ENCODE data around the gene ZNF778. TPM values are rescaled to one million over a fixed set of nuclear protein-coding genes. Genes with fewer than 3 reads are reported as not detected.

ZNF778 gene
- total and polyA plus RNA-seq, 2 of the 13 experiments (the other 11 are each of a cell fraction or from before 2014, with no cell fraction given), result 3.8 to 7.2 TPM

DNA sequence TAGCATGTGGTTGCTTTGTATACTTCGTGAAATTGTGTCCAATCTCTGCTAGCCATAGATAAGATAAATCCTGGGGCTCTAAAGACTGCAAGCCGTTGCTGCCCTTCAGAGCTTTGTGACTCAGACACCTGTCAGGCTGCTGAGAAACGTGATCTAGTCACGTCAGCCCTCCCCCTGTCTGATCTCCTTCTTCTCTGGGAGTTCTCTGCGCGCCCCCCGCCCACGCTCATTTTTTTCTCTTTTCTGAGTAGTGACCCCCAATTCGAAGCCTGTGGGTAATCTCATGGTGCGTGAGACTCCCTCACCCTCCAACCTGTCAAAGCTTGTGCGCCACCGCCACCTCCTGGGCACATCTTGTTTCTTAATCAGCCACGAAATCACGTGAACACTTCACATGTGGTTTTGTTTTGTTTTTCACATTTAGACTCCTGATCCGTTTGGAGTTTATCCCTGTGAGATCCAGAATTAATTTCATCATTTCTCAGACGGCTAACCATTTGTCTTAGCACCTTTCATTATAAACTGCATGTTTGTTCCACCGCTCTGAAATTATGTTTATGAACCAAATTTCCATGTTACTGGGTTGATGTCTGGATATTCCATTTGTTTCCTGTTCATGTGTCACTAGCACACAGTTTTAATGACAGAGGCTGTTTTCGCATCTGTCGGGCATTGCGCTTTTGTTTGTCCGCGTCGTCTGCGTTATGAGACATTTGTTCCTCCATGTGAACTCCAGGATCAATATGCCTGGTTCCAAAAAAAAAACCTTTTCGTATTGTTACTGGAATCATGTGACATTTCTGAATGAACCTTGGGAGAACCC, 977 bp upstream of the ZNF778 start (continued):
- TF ChIP-seq HIC2 (CRISPR knock-in tag; IDR thresholded peaks at IDR 0.05; ENCODE audit: low read depth), result no peak; the same call in 1 of the 2 replicates
- TF ChIP-seq ZNF512B (CRISPR knock-in tag; IDR thresholded peaks at IDR 0.05; ENCODE audit: borderline replicate concordance), result no peak; the same call in 1 of the 2 replicates
- TF ChIP-seq, protein P1, sequence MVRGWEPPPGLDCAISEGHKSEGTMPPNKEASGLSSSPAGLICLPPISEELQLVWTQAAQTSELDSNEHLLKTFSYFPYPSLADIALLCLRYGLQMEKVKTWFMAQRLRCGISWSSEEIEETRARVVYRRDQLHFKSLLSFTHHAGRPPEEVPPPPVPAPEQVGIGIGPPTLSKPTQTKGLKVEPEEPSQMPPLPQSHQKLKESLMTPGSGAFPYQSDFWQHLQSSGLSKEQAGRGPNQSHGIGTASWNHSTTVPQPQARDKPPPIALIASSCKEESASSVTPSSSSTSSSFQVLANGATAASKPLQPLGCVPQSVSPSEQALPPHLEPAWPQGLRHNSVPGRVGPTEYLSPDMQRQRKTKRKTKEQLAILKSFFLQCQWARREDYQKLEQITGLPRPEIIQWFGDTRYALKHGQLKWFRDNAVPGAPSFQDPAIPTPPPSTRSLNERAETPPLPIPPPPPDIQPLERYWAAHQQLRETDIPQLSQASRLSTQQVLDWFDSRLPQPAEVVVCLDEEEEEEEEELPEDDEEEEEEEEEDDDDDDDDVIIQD (CRISPR knock-in tag; IDR thresholded peaks at IDR 0.05; ENCODE audit: low read depth), result 0 out of 2 replicates have a peak, but pooled peaks have one; percentile 49
- no peak for TF ChIP-seq ZNF570 (CRISPR knock-in tag; IDR thresholded peaks at IDR 0.05; ENCODE audit: borderline replicate concordance)
- TF ChIP-seq ZNF724P (CRISPR knock-in tag; IDR thresholded peaks at IDR 0.05; ENCODE audit: borderline replicate concordance), result no peak
- no peak for TF ChIP-seq ZNF678 (CRISPR knock-in tag; IDR thresholded peaks at IDR 0.05)
- no peak for TF ChIP-seq ZNF567 (CRISPR knock-in tag; IDR thresholded peaks at IDR 0.05; ENCODE audit: borderline replicate concordance)
- no peak for TF ChIP-seq ZNF296 (CRISPR knock-in tag; conservative IDR thresholded peaks at IDR 0.05)
- no peak for TF ChIP-seq PAX8 (CRISPR knock-in tag; IDR thresholded peaks at IDR 0.05; ENCODE audit: borderline replicate concordance)
- no peak for TF ChIP-seq JDP2 (CRISPR knock-in tag; IDR thresholded peaks at IDR 0.05; ENCODE audit: borderline replicate concordance)
- no peak for TF ChIP-seq DMAP1 (CRISPR knock-in tag; IDR thresholded peaks at IDR 0.05)
- TF ChIP-seq SP4 (CRISPR knock-in tag; IDR thresholded peaks at IDR 0.05), result no peak; the same call in 1 of the 2 replicates
- no peak for TF ChIP-seq CENPX (CRISPR knock-in tag; IDR thresholded peaks at IDR 0.05)
- no peak for TF ChIP-seq AKAP8 (CRISPR knock-in tag; IDR thresholded peaks at IDR 0.05)
- TF ChIP-seq KDM4B (CRISPR knock-in tag; IDR thresholded peaks at IDR 0.05), result no peak
- 0 out of 2 replicates have a peak, but pooled peaks have one; percentile 14 for TF ChIP-seq ZNF615 (CRISPR knock-in tag; IDR thresholded peaks at IDR 0.05; ENCODE audit: borderline replicate concordance)
- no peak for TF ChIP-seq ZNF446 (CRISPR knock-in tag; IDR thresholded peaks at IDR 0.05)
- no peak for TF ChIP-seq ZNF260 (CRISPR knock-in tag; IDR thresholded peaks at IDR 0.05; ENCODE audit: borderline replicate concordance, low read depth)
- no peak for TF ChIP-seq RXRA (CRISPR knock-in tag; IDR thresholded peaks at IDR 0.05)
- TF ChIP-seq ZNF652 (CRISPR knock-in tag; IDR thresholded peaks at IDR 0.05; ENCODE audit: borderline replicate concordance, low read depth), result no peak
- TF ChIP-seq THAP7 (CRISPR knock-in tag; IDR thresholded peaks at IDR 0.05), result no peak
- TF ChIP-seq ARNTL (CRISPR knock-in tag; IDR thresholded peaks at IDR 0.05), result peak; percentile 50; the same call in 1 of the 2 replicates
- TF ChIP-seq ZNF557 (CRISPR knock-in tag; IDR thresholded peaks at IDR 0.05), result no peak; the same call in 1 of the 2 replicates
- peak; percentile 77; the same call in 1 of the 2 replicates for TF ChIP-seq KDM2A (CRISPR knock-in tag; IDR thresholded peaks at IDR 0.05; ENCODE audit: borderline replicate concordance, low read depth)

Data from HepG2 (cell line).